Suprapubic skin (tissue), 4 donors: Measurements from ENCODE around the gene TPPP2.

ENCODE experiments used
- CTCF ChIP-seq, 2 donors: fragments of 200-600 bp in 1 of 2; fragments of 450-650 bp in 1 of 2; sonication (generic) in 1 of 2; IDR thresholded peaks; one replicate each; pipeline ENCODE4 v1.5.1; 2016 to 2019; ENCODE audit warnings: antibody characterized with exemption in 2 of 2, mild to moderate bottlenecking in 1 of 2, moderate library complexity in 1 of 2
- EP300 ChIP-seq: sonication (generic); formaldehyde crosslinking; IDR thresholded peaks from one replicate; pipeline ENCODE4 v1.6.1; 2017; ENCODE audit warnings: antibody characterized with exemption
- POLR2A ChIP-seq, 2 donors: fragments of 450-650 bp; IDR thresholded peaks; one replicate each; pipeline ENCODE4 v1.6.1; 2017; ENCODE audit warnings: antibody characterized with exemption in 2 of 2, mild to moderate bottlenecking in 2 of 2, moderate library complexity in 2 of 2
- POLR2AphosphoS5 ChIP-seq, 3 donors: sonication (generic); formaldehyde crosslinking; IDR thresholded peaks; one replicate each; pipeline ENCODE4 v1.6.1; 2017; ENCODE audit warnings: antibody characterized with exemption in 3 of 3

DNA sequence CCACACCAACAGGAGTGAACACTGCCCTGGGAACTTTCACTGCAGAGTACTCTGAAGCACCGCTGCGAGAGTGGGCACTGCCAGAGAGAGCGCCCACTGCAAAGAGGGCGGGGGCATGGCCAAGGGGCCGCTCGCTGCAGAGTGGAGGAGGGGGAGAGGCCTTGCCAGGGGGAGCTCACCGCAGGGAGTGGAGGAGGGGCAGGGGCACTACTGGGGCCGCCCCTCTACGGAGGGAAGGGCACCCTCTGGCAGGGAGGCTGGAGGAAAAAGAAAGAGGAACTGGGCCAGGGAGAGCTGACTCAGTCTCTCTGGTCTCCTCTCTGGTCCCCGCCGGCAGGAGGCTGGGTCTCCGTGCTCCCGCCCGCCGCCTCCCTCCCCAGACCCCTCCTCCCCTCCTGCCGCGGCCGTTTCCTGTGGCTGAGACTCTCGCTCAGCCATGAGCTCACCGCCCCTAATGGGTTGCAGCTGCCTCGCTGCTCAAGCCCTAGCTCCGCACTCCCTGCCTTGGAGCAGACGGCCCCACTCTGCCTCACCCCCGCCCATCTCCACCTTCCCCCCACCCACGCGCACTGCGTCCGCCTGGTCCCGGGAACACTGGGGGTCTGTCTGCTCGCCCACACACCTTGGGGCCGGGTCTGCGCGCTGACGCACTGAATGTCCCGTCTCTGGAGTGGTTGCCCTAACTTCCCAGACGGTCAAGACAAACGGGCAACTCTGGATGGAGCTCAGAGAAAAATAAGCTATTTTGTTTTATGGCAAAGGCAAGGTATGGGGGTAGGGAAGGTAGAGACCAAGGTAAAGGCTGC, 41.4 kb downstream of the TPPP2 start:
- TF ChIP-seq CTCF (IDR thresholded peaks at IDR 0.05) (no peak), POLR2A (IDR thresholded peaks at IDR 0.05) (no peak), EP300 (no peak), POLR2AphosphoS5 (IDR thresholded peaks at IDR 0.05) (no peak)
